Liver (tissue), 3 donors: ENCODE data around the gene PLAAT1.

ENCODE experiments used
- EGR1 ChIP-seq, 2 donors: IDR thresholded peaks; 2 replicates each; pipeline ENCODE4 v1.6.1; 2016 to 2018; ENCODE audit warnings: antibody characterized with exemption in 2 of 2, low read depth in 2 of 2
- RAD21 ChIP-seq, 2 donors: IDR thresholded peaks; 2 replicates each; pipeline ENCODE4 v1.6.1; 2016; ENCODE audit warnings: antibody characterized with exemption in 2 of 2, mild to moderate bottlenecking in 2 of 2
- RXRA ChIP-seq, 2 donors: IDR thresholded peaks; 2 replicates each; pipeline ENCODE4 v1.6.1; 2017 to 2018; ENCODE audit warnings: antibody characterized with exemption in 2 of 2, mild to moderate bottlenecking in 1 of 2
- TAF1 ChIP-seq: conservative IDR thresholded peaks from 2 replicates; pipeline ENCODE4 v1.6.1; 2016; ENCODE audit warnings: antibody characterized with exemption, mild to moderate bottlenecking
- YY1 ChIP-seq: IDR thresholded peaks from 2 replicates; pipeline ENCODE4 v1.6.1; 2016; ENCODE audit warnings: antibody characterized with exemption, mild to moderate bottlenecking
- TF ChIP-seq, protein P1 (sequence below): IDR thresholded peaks from 2 replicates; pipeline ENCODE4 v1.6.1; 2016; ENCODE audit warnings: antibody characterized with exemption, mild to moderate bottlenecking
- TF ChIP-seq, protein P2 (sequence below): fragments of 150-350 bp; IDR thresholded peaks from 2 replicates; pipeline ENCODE4 v1.5.1; 2017; ENCODE audit warnings: improper control_type of control experiment, low read depth, low read length; ENCODE audit not compliant: missing input control
- TF ChIP-seq, protein P3 (sequence below): IDR thresholded peaks from 2 replicates; pipeline ENCODE4 v1.6.1; 2016; ENCODE audit warnings: antibody characterized with exemption
- TF ChIP-seq, protein P4 (sequence below): IDR thresholded peaks from 2 replicates; pipeline ENCODE4 v1.6.1; 2016; ENCODE audit warnings: antibody characterized with exemption
- TF ChIP-seq, protein P5 (sequence below): IDR thresholded peaks from 2 replicates; pipeline ENCODE4 v1.6.1; 2016; ENCODE audit warnings: antibody characterized with exemption
- donor health status: healthy.
- donor health status: healthy.

DNA sequence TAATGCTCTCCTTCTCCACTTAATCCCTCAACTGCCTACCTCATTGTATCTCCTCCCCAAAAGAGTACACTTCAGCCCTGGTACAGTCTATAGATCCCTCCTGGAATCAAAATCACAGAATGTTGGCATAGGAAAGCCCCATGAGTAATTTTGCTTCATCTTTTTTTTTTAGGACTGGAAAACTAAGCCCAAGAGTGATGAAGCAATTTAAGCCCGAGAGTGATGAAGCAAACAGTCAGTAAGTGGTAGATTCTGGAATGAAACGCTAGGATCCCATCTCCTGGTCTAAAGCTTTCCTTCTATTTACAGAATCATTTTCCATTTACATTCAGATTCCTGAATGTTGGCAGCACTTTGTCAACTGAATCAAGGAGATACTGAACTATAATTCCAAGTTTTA, 29.8 kb upstream of the PLAAT1 start:
- TF ChIP-seq TAF1 (no peak), YY1 (no peak), RAD21 (IDR thresholded peaks at IDR 0.05) (no peak), EGR1 (IDR thresholded peaks at IDR 0.05; ENCODE audit: low read depth in 2 of 2) (no peak), RXRA (IDR thresholded peaks at IDR 0.05) (no peak)
- TF ChIP-seq, protein P1, sequence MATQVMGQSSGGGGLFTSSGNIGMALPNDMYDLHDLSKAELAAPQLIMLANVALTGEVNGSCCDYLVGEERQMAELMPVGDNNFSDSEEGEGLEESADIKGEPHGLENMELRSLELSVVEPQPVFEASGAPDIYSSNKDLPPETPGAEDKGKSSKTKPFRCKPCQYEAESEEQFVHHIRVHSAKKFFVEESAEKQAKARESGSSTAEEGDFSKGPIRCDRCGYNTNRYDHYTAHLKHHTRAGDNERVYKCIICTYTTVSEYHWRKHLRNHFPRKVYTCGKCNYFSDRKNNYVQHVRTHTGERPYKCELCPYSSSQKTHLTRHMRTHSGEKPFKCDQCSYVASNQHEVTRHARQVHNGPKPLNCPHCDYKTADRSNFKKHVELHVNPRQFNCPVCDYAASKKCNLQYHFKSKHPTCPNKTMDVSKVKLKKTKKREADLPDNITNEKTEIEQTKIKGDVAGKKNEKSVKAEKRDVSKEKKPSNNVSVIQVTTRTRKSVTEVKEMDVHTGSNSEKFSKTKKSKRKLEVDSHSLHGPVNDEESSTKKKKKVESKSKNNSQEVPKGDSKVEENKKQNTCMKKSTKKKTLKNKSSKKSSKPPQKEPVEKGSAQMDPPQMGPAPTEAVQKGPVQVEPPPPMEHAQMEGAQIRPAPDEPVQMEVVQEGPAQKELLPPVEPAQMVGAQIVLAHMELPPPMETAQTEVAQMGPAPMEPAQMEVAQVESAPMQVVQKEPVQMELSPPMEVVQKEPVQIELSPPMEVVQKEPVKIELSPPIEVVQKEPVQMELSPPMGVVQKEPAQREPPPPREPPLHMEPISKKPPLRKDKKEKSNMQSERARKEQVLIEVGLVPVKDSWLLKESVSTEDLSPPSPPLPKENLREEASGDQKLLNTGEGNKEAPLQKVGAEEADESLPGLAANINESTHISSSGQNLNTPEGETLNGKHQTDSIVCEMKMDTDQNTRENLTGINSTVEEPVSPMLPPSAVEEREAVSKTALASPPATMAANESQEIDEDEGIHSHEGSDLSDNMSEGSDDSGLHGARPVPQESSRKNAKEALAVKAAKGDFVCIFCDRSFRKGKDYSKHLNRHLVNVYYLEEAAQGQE = no peak
- TF ChIP-seq, protein P2, sequence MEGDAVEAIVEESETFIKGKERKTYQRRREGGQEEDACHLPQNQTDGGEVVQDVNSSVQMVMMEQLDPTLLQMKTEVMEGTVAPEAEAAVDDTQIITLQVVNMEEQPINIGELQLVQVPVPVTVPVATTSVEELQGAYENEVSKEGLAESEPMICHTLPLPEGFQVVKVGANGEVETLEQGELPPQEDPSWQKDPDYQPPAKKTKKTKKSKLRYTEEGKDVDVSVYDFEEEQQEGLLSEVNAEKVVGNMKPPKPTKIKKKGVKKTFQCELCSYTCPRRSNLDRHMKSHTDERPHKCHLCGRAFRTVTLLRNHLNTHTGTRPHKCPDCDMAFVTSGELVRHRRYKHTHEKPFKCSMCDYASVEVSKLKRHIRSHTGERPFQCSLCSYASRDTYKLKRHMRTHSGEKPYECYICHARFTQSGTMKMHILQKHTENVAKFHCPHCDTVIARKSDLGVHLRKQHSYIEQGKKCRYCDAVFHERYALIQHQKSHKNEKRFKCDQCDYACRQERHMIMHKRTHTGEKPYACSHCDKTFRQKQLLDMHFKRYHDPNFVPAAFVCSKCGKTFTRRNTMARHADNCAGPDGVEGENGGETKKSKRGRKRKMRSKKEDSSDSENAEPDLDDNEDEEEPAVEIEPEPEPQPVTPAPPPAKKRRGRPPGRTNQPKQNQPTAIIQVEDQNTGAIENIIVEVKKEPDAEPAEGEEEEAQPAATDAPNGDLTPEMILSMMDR = no peak
- TF ChIP-seq, protein P3, sequence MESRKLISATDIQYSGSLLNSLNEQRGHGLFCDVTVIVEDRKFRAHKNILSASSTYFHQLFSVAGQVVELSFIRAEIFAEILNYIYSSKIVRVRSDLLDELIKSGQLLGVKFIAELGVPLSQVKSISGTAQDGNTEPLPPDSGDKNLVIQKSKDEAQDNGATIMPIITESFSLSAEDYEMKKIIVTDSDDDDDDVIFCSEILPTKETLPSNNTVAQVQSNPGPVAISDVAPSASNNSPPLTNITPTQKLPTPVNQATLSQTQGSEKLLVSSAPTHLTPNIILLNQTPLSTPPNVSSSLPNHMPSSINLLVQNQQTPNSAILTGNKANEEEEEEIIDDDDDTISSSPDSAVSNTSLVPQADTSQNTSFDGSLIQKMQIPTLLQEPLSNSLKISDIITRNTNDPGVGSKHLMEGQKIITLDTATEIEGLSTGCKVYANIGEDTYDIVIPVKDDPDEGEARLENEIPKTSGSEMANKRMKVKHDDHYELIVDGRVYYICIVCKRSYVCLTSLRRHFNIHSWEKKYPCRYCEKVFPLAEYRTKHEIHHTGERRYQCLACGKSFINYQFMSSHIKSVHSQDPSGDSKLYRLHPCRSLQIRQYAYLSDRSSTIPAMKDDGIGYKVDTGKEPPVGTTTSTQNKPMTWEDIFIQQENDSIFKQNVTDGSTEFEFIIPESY = no peak
- TF ChIP-seq, protein P4, sequence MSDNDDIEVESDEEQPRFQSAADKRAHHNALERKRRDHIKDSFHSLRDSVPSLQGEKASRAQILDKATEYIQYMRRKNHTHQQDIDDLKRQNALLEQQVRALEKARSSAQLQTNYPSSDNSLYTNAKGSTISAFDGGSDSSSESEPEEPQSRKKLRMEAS = no peak
- TF ChIP-seq, protein P5, sequence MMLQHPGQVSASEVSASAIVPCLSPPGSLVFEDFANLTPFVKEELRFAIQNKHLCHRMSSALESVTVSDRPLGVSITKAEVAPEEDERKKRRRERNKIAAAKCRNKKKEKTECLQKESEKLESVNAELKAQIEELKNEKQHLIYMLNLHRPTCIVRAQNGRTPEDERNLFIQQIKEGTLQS = no peak
